ENCODE measurements around the gene FRRS1L. TPM values are rescaled to one million over a fixed set of nuclear protein-coding genes. Genes with fewer than 3 reads are reported as not detected.

The FRRS1L gene
- total RNA-seq, 1 experiment from 2014 or later, result not detected

DNA sequence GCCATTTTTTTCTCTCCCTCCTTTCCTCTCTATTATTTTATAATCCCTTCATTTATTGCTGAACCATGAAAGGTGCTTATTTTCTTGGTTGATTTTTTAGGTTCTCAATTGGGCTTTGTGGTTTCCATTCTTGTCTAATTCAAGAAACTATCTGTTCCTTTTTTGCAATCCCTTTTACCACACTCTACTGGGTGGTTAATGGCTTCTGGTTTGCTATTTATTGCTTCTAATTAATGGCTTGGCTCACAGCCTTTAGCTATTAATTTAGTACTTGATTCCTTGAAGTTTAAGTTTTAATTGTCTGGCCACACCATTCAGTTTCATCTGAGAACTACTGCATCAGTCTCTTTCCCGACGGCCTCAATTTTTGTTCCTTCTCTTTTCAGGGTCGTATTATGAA, 5.6 kb downstream of the FRRS1L start:
- TF ChIP-seq, protein P1, sequence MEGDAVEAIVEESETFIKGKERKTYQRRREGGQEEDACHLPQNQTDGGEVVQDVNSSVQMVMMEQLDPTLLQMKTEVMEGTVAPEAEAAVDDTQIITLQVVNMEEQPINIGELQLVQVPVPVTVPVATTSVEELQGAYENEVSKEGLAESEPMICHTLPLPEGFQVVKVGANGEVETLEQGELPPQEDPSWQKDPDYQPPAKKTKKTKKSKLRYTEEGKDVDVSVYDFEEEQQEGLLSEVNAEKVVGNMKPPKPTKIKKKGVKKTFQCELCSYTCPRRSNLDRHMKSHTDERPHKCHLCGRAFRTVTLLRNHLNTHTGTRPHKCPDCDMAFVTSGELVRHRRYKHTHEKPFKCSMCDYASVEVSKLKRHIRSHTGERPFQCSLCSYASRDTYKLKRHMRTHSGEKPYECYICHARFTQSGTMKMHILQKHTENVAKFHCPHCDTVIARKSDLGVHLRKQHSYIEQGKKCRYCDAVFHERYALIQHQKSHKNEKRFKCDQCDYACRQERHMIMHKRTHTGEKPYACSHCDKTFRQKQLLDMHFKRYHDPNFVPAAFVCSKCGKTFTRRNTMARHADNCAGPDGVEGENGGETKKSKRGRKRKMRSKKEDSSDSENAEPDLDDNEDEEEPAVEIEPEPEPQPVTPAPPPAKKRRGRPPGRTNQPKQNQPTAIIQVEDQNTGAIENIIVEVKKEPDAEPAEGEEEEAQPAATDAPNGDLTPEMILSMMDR (IDR thresholded peaks at IDR 0.05; ENCODE audit: unreplicated experiment), result no peak
- CTCF ChIA-PET, result no interaction called here
- H3K27ac Mint-ChIP-seq (ENCODE audit: unreplicated experiment), result no peak overlapping the region
- H3K36me3 Mint-ChIP-seq (ENCODE audit: insufficient read depth, unreplicated experiment), result no peaks in the 10 kb centered on the region
- no peak overlapping the region for H3K4me3 Mint-ChIP-seq (ENCODE audit: low read depth, unreplicated experiment)
- H3K4me1 Mint-ChIP-seq (ENCODE audit: low read depth, unreplicated experiment), result no peaks in the 10 kb centered on the region
- H3K27me3 Mint-ChIP-seq (ENCODE audit: unreplicated experiment), result peaks cover 16% of the 10 kb centered on the region
- intact Hi-C loops (cut with micrococcal nuclease; ENCODE audit: unreplicated experiment), result no loop called here
- BruUV-seq (replicated peaks), result no TSS peak
- no peaks in the 10 kb centered on the region for H3K9me3 Mint-ChIP-seq (ENCODE audit: low read depth, unreplicated experiment)
- no peak for DNase-seq

DNA sequence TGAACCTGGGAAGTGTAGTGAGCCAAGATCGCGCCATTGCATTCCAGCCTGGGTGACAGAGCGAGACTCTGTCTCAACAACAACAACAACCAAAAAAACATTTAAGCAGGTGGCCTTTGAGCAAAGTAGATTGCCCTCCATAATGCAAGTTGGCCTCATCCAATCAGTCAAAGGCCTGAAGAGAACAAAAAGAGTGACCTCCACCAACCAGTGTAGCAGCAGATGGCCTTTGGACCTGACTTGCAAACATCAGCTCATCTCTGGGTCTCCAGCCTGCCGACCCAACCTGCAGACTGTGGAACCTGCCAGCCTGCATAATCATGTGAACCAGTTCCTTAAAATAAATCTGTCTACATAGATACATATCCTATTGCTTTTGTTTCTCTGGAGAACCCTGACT, 7.5 kb downstream of the FRRS1L start:
- H3K4me3 Mint-ChIP-seq (ENCODE audit: low read depth, unreplicated experiment), result no peak overlapping the region
- intact Hi-C loops (cut with micrococcal nuclease; ENCODE audit: unreplicated experiment), result no loop called here
- no peaks in the 10 kb centered on the region for H3K4me1 Mint-ChIP-seq (ENCODE audit: low read depth, unreplicated experiment)
- no peak for DNase-seq
- no peaks in the 10 kb centered on the region for H3K36me3 Mint-ChIP-seq (ENCODE audit: insufficient read depth, unreplicated experiment)
- CTCF ChIA-PET, result no interaction called here
- TF ChIP-seq, protein P1 (IDR thresholded peaks at IDR 0.05; ENCODE audit: unreplicated experiment), result no peak
- H3K27ac Mint-ChIP-seq (ENCODE audit: unreplicated experiment), result no peak overlapping the region
- peaks cover 16% of the 10 kb centered on the region for H3K27me3 Mint-ChIP-seq (ENCODE audit: unreplicated experiment)
- H3K9me3 Mint-ChIP-seq (ENCODE audit: low read depth, unreplicated experiment), result no peaks in the 10 kb centered on the region
- no TSS peak for BruUV-seq (replicated peaks)

DNA sequence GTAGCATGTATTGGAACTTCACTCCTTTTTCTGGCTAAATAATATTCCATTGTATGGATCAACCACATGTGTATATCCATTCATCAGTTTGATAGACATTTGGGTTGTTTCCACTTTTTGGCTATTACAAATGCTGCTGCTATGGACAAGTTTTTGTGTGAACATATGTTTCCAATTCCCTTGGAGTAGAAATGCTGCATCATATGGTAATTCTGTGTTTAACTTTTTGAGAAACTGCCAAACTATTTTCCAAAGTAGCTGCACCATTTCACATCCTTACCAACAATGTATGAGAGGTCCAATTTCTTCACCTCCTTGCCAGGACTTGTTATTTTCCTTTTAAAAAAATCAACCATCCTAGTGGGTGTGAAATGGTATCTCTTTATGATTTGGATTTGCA, 8.4 kb downstream of the FRRS1L start:
- Mint-ChIP-seq H3K27ac (ENCODE audit: unreplicated experiment) (no peak overlapping the region), H3K4me3 (ENCODE audit: low read depth, unreplicated experiment) (no peak overlapping the region), H3K36me3 (ENCODE audit: insufficient read depth, unreplicated experiment) (no peaks in the 10 kb centered on the region), H3K9me3 (ENCODE audit: low read depth, unreplicated experiment) (no peaks in the 10 kb centered on the region), H3K27me3 (ENCODE audit: unreplicated experiment) (peaks cover 6% of the 10 kb centered on the region), H3K4me1 (ENCODE audit: low read depth, unreplicated experiment) (no peaks in the 10 kb centered on the region)
- DNase-seq, result no peak
- intact Hi-C loops (cut with micrococcal nuclease; ENCODE audit: unreplicated experiment), result no loop called here
- CTCF ChIA-PET, result no interaction called here
- TF ChIP-seq, protein P1 (IDR thresholded peaks at IDR 0.05; ENCODE audit: unreplicated experiment), result no peak
- BruUV-seq (replicated peaks), result no TSS peak

DNA sequence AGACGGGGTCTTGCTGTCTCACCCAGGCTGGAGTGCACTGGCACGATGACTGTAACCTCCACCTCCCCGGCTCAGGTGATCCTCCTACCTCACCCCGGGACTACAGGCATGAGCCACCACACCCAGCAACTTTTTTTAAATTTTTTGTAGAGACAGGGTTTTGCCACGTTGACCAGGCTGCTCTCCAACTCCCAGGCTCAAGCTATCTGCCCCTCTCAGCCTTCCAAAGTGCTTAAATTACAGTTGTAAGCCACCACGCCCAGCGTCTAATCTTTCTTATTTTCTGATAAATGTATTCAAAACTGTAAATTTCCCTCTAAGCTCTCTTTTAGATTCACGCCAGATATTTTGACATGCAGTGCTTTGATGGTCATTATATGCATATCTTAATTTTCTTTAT, 10.3 kb downstream of the FRRS1L start:
- Mint-ChIP-seq H3K9me3 (ENCODE audit: low read depth, unreplicated experiment) (no peaks in the 10 kb centered on the region), H3K4me1 (ENCODE audit: low read depth, unreplicated experiment) (no peaks in the 10 kb centered on the region), H3K4me3 (ENCODE audit: low read depth, unreplicated experiment) (no peak overlapping the region), H3K27ac (ENCODE audit: unreplicated experiment) (no peak overlapping the region), H3K36me3 (ENCODE audit: insufficient read depth, unreplicated experiment) (no peaks in the 10 kb centered on the region), H3K27me3 (ENCODE audit: unreplicated experiment) (no peaks in the 10 kb centered on the region)
- CTCF ChIA-PET, result interaction anchor here (0.7 kb wide), 1 partner anchor 643 kb away, joined by 3 read pairs; no protein-coding TSS in a partner anchor
- BruUV-seq (replicated peaks), result no TSS peak
- intact Hi-C loops (cut with micrococcal nuclease; ENCODE audit: unreplicated experiment), result no loop called here
- TF ChIP-seq, protein P1 (IDR thresholded peaks at IDR 0.05; ENCODE audit: unreplicated experiment), result no peak
- no peak for DNase-seq
